Upper lobe of right lung (tissue), 1 donor: Measurements from ENCODE around the gene HIVEP3. TPM values are rescaled to one million over a fixed set of nuclear protein-coding genes. Genes with fewer than 3 reads are reported as not detected.
A peak's percentile ranks its signal among the peaks of the same experiment; 100 is the strongest.

Source experiments
- ATAC-seq: fragments of 200-7000 bp; cut with Tn5 transposase; one replicate; pipeline ENCODE4 v1.9.1; 2020; ENCODE audit warnings: mild to moderate bottlenecking, moderate library complexity
- DNase-seq: peaks from one replicate; pipeline ENCODE4 v3.0.0-alpha.2; 2020
- H3K27ac ChIP-seq: fragments of 200-600 bp; one replicate; pipeline ENCODE4 v1.8.0; 2022
- H3K27me3 ChIP-seq: fragments of 200-600 bp; one replicate; pipeline ENCODE4 v1.8.0; 2022; ENCODE audit warnings: mild to moderate bottlenecking
- H3K36me3 ChIP-seq: fragments of 200-600 bp; one replicate; pipeline ENCODE4 v1.8.0; 2022
- H3K4me1 ChIP-seq: fragments of 200-600 bp; one replicate; pipeline ENCODE4 v1.8.0; 2022
- H3K4me3 ChIP-seq: fragments of 200-600 bp; one replicate; pipeline ENCODE4 v1.8.0; 2022; ENCODE audit warnings: mild to moderate bottlenecking
- H3K9me3 ChIP-seq: fragments of 200-600 bp; one replicate; pipeline ENCODE4 v1.8.0; 2022
- intact Hi-C: fragments of 100-400 bp; cut with DNase I; formaldehyde crosslinking; loops from one replicate; pipeline ENCODE4 v1.11.0; 2022
- total RNA-seq: library from RNA; stranded (reverse); fragmentation: NEBNext Ultra II Directional; extraction: Animal tissue kit (Norgen Biotek cat#: 25700); gene quantifications from one replicate; pipeline ENCODE4 v1.2.1, GENCODE V29; 2021
- TF ChIP-seq, protein P1 (sequence below): fragments of 200-600 bp; IDR thresholded peaks from one replicate; pipeline ENCODE4 v1.8.0; 2022; ENCODE audit warnings: antibody characterized with exemption
- donor health status: DM: no; HTN: yes; CAD: no; lungs with severe emphysema.

The HIVEP3 gene
- total RNA-seq, 1 donor from 2014 or later, result 16.6 TPM

DNA sequence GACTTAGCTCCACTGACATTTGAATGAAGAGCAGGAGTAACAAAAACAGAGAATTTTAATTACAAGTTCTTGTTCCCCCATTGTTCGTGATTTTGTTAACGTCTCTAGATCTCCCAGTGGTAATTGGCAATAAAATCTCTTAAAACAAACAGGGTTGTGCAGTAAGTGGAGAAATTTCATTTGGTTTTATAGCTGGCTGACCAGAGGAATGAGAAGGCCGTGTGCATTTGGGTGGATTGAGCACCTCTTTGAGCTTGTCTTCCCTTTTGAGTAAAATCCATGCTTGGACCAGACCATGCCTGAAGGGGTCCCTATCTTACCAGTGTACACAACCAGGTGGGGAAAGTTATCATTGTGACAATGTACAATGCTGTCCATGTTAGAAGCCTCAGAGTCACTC, 137.8 kb downstream of the HIVEP3 start:
- TF ChIP-seq, protein P1, sequence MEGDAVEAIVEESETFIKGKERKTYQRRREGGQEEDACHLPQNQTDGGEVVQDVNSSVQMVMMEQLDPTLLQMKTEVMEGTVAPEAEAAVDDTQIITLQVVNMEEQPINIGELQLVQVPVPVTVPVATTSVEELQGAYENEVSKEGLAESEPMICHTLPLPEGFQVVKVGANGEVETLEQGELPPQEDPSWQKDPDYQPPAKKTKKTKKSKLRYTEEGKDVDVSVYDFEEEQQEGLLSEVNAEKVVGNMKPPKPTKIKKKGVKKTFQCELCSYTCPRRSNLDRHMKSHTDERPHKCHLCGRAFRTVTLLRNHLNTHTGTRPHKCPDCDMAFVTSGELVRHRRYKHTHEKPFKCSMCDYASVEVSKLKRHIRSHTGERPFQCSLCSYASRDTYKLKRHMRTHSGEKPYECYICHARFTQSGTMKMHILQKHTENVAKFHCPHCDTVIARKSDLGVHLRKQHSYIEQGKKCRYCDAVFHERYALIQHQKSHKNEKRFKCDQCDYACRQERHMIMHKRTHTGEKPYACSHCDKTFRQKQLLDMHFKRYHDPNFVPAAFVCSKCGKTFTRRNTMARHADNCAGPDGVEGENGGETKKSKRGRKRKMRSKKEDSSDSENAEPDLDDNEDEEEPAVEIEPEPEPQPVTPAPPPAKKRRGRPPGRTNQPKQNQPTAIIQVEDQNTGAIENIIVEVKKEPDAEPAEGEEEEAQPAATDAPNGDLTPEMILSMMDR, result no peak
- no peaks in the 10 kb centered on the region for H3K27me3 ChIP-seq
- no peak overlapping the region for H3K27ac ChIP-seq
- no peak overlapping the region for H3K4me3 ChIP-seq
- H3K4me1 ChIP-seq, result peaks cover 16% of the 10 kb centered on the region
- no peak for ATAC-seq
- no peaks in the 10 kb centered on the region for H3K9me3 ChIP-seq
- intact Hi-C loops, result no loop called here
- DNase-seq, result no peak
- no peaks in the 10 kb centered on the region for H3K36me3 ChIP-seq

DNA sequence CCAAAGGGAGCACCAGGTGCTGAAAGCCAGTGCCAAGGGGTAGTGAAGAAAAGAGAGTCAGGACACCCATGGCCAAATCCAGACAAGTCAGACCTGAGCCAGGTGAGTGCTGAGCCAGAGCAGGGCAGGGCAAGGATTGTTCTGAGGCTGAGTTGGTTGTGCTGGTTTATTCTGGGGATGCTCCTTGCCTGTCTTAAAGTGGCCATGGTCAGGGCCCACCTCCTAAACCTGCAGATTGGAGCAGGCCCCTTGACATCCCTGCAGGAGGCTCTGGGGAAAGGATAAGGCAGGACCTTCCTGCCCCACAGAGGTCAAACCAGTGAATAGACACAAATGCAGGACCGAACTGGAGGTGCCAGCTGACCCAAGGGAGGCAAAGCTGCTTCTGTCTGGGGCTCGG, 138.4 kb downstream of the HIVEP3 start:
- DNase-seq, result no peak
- H3K4me3 ChIP-seq, result no peak overlapping the region
- intact Hi-C loops, result no loop called here
- H3K4me1 ChIP-seq, result peaks cover 16% of the 10 kb centered on the region
- H3K27ac ChIP-seq, result no peak overlapping the region
- no peaks in the 10 kb centered on the region for H3K36me3 ChIP-seq
- no peaks in the 10 kb centered on the region for H3K27me3 ChIP-seq
- TF ChIP-seq, protein P1, result no peak
- no peak for ATAC-seq
- no peaks in the 10 kb centered on the region for H3K9me3 ChIP-seq

DNA sequence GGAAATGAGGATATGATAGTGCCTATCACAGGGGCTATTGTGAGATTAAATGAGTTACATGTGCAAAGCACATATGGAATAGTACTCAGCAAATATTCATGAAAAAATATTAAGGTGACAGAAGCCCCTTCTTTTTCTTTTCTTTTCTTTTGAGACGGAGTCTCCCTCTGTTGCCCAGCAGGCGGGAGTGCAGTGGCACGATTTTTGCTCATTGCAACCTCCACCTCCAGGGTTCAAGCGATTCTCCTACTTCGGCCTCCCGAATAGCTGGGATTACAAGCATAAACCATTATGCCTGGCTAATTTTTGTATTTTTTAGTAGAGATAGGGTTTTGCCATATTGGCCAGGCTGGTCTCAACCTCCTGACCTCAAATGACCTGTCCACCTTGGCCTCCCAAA, 139.4 kb downstream of the HIVEP3 start:
- no peak overlapping the region for H3K4me3 ChIP-seq
- H3K27ac ChIP-seq, result no peak overlapping the region
- H3K9me3 ChIP-seq, result no peaks in the 10 kb centered on the region
- DNase-seq, result no peak
- no peaks in the 10 kb centered on the region for H3K27me3 ChIP-seq
- intact Hi-C loops, result no loop called here
- TF ChIP-seq, protein P1, result no peak
- H3K36me3 ChIP-seq, result no peaks in the 10 kb centered on the region
- H3K4me1 ChIP-seq, result peaks cover 11% of the 10 kb centered on the region
- ATAC-seq, result no peak

DNA sequence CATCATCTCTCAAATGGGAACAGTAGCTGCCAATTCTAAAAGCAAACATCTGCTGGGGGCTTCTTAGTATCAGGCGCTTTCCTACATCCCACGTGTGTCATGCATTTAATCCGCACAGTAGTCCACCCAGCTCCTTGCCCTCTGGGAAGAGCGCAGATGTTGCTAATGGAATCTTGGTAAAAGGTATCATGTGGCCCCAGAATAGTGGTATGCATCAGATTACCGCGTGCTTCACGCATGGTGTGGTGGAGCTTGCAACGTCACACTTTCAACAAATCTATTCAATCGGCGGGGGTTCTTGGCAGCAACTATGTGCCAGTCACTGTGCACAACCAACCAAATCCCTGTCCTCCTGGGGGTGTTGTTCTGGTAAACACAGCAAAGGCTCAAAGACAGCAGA, 141.0 kb downstream of the HIVEP3 start:
- peaks cover 13% of the 10 kb centered on the region for H3K4me1 ChIP-seq
- intact Hi-C loops, result no loop called here
- no peaks in the 10 kb centered on the region for H3K27me3 ChIP-seq
- no peak overlapping the region for H3K27ac ChIP-seq
- DNase-seq (no peak), ATAC-seq (no peak)
- TF ChIP-seq, protein P1, result no peak
- H3K36me3 ChIP-seq, result no peaks in the 10 kb centered on the region
- H3K9me3 ChIP-seq, result no peaks in the 10 kb centered on the region
- no peak overlapping the region for H3K4me3 ChIP-seq

DNA sequence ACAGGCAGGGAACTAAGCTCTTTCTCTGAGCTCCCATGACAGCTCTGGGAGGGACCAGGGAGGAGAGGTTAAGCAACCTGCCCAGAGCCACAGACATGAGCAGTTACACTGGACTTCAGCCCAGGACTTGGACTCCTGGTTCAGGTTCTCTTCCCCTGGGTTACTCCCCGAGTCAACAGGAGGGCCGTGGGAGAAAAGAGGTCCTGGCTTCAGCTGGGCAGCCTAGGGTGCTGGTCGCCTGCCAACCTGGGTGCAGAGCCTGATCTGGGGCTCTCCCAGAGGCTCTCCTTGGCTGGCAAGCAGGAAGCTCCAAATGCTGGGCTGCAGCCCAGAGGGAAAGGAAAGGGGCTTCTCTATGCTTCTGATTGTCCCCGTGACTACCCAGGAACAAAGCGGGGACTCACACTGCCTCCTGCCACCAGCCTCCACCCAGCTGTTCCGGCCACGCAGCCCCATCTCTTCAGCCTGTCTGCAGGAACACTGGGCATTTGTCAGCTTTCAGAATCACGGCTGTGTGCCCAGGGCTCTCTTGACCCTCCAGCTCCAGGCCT, 141.8 kb downstream of the HIVEP3 start:
- H3K4me3 ChIP-seq, result no peak overlapping the region
- H3K9me3 ChIP-seq, result no peaks in the 10 kb centered on the region
- peaks cover 18% of the 10 kb centered on the region for H3K4me1 ChIP-seq
- no peak overlapping the region for H3K27ac ChIP-seq
- intact Hi-C loops, result no loop called here
- TF ChIP-seq, protein P1, result no peak
- H3K36me3 ChIP-seq, result no peaks in the 10 kb centered on the region
- no peaks in the 10 kb centered on the region for H3K27me3 ChIP-seq
- ATAC-seq (peak; percentile 69), DNase-seq (peak; percentile 76)
